ENCODE measurements around the gene XPR1. TPM values are rescaled to one million over a fixed set of nuclear protein-coding genes. Genes with fewer than 3 reads are reported as not detected.
A peak's percentile ranks its signal among the peaks of the same experiment; 100 is the strongest.

XPR1 gene
- total RNA-seq, 1 donor from 2014 or later = 21.4 TPM

GRCh38 chr1:180598333-180598974 lies 33.4 kb upstream of the XPR1 start:
- Mint-ChIP-seq H3K4me3 (ENCODE audit: unreplicated experiment) (no peak overlapping the region), H3K4me1 (ENCODE audit: unreplicated experiment) (peaks cover 8% of the 10 kb centered on the region), H3K36me3 (ENCODE audit: unreplicated experiment) (no peaks in the 10 kb centered on the region), H3K27me3 (ENCODE audit: unreplicated experiment) (peaks cover 12% of the 10 kb centered on the region), H3K27ac (ENCODE audit: unreplicated experiment) (peak overlapping the region; percentile 54), H3K9me3 (ENCODE audit: unreplicated experiment) (no peaks in the 10 kb centered on the region)
- no peak for DNase-seq (ENCODE audit: extremely low spot score, unreplicated experiment)
- TF ChIP-seq, protein P1, sequence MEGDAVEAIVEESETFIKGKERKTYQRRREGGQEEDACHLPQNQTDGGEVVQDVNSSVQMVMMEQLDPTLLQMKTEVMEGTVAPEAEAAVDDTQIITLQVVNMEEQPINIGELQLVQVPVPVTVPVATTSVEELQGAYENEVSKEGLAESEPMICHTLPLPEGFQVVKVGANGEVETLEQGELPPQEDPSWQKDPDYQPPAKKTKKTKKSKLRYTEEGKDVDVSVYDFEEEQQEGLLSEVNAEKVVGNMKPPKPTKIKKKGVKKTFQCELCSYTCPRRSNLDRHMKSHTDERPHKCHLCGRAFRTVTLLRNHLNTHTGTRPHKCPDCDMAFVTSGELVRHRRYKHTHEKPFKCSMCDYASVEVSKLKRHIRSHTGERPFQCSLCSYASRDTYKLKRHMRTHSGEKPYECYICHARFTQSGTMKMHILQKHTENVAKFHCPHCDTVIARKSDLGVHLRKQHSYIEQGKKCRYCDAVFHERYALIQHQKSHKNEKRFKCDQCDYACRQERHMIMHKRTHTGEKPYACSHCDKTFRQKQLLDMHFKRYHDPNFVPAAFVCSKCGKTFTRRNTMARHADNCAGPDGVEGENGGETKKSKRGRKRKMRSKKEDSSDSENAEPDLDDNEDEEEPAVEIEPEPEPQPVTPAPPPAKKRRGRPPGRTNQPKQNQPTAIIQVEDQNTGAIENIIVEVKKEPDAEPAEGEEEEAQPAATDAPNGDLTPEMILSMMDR (IDR thresholded peaks at IDR 0.05) = no peak

- Mint-ChIP-seq H3K27ac (ENCODE audit: unreplicated experiment) (no peak overlapping the region), H3K4me1 (ENCODE audit: unreplicated experiment) (peaks cover 8% of the 10 kb centered on the region), H3K36me3 (ENCODE audit: unreplicated experiment) (no peaks in the 10 kb centered on the region), H3K4me3 (ENCODE audit: unreplicated experiment) (no peak overlapping the region), H3K27me3 (ENCODE audit: unreplicated experiment) (peaks cover 6% of the 10 kb centered on the region), H3K9me3 (ENCODE audit: unreplicated experiment) (no peaks in the 10 kb centered on the region)
- no peak for DNase-seq (ENCODE audit: extremely low spot score, unreplicated experiment)
- TF ChIP-seq, protein P1 (IDR thresholded peaks at IDR 0.05) = no peak
Measured at GRCh38 chr1:180600343-180600742, 31.5 kb upstream of the XPR1 start.

DNA sequence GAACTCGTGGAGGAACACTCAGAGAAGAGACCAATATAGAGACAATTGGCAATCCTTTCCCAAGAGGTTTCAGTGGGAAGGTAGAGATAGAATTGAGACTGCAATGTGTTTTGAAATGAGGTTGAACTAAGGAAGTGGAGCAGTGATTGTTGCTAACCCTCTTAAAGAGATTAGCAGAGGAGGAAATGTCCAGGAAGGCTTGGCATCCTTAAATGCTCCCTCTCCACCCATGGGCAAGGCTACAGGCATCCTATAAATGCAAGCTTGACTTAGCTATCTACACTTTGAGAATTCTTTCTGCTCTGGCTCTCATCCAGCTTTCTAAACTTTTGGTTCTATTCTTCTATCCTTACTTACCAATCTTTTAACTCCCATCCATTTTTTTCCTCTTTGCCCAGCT lies 30.3 kb upstream of the XPR1 start:
- Mint-ChIP-seq H3K36me3 (ENCODE audit: unreplicated experiment) (no peaks in the 10 kb centered on the region), H3K27me3 (ENCODE audit: unreplicated experiment) (peaks cover 4% of the 10 kb centered on the region), H3K27ac (ENCODE audit: unreplicated experiment) (no peak overlapping the region), H3K4me3 (ENCODE audit: unreplicated experiment) (no peak overlapping the region), H3K9me3 (ENCODE audit: unreplicated experiment) (no peaks in the 10 kb centered on the region), H3K4me1 (ENCODE audit: unreplicated experiment) (peaks cover 8% of the 10 kb centered on the region)
- TF ChIP-seq, protein P1 (IDR thresholded peaks at IDR 0.05) = no peak
- DNase-seq (ENCODE audit: extremely low spot score, unreplicated experiment) = no peak

DNA sequence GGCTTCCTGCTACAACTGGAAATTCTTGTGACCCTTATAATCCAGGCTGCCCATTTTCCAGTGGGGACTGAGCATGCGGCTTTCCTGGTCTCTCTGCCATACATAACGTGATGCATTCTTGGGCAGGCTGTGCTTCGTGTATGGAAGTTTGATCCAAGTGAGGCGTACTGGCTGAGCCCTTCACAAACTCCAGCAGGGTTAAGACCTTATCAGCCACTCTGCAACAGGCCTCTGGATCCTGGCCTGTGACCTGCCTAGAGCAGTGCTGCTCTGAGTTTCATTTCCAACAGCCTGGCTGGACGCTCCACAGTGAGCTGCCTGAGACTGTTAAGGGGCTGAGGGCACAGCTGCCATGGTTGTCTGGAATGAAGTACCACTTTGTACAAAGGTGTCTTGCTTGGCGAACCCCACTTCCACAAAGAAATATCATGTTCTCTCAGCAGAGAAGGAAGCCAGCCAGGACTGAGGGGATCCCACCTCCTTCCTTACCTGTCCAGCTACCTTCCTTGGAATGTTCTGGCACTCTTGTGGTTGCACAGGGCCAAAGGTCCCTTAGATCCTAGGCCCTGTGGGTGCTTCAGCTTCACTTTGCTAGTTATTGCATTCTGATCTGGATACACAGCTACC lies 28.5 kb upstream of the XPR1 start:
- no peaks in the 10 kb centered on the region for H3K36me3 Mint-ChIP-seq (ENCODE audit: unreplicated experiment)
- H3K9me3 Mint-ChIP-seq (ENCODE audit: unreplicated experiment) = no peaks in the 10 kb centered on the region
- DNase-seq (ENCODE audit: extremely low spot score, unreplicated experiment) = no peak
- H3K4me1 Mint-ChIP-seq (ENCODE audit: unreplicated experiment) = peaks cover 3% of the 10 kb centered on the region
- no peak overlapping the region for H3K4me3 Mint-ChIP-seq (ENCODE audit: unreplicated experiment)
- TF ChIP-seq, protein P1 (IDR thresholded peaks at IDR 0.05) = no peak
- peaks cover 4% of the 10 kb centered on the region for H3K27me3 Mint-ChIP-seq (ENCODE audit: unreplicated experiment)
- H3K27ac Mint-ChIP-seq (ENCODE audit: unreplicated experiment) = no peak overlapping the region

DNA sequence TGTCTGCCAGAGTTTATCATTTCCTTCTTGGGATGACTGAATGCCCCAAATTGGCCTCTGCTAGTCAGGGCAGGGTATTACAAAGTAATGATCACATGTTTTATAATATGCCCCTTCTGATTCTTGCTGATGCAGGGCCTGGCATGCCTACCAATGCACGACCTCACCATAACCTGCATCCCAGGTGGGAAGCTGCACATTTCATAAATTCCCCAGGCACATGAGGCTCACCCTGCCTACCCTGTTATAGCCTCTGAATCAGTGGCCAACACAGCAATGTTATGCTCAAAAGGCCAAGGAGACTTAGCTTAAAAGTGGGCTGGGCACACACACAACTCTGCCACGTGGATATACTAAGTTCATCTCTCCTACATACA lies 28.0 kb upstream of the XPR1 start:
- DNase-seq (ENCODE audit: extremely low spot score, unreplicated experiment) = no peak
- H3K27ac Mint-ChIP-seq (ENCODE audit: unreplicated experiment) = no peak overlapping the region
- H3K4me1 Mint-ChIP-seq (ENCODE audit: unreplicated experiment) = no peaks in the 10 kb centered on the region
- no peak overlapping the region for H3K4me3 Mint-ChIP-seq (ENCODE audit: unreplicated experiment)
- no peaks in the 10 kb centered on the region for H3K9me3 Mint-ChIP-seq (ENCODE audit: unreplicated experiment)
- no peaks in the 10 kb centered on the region for H3K36me3 Mint-ChIP-seq (ENCODE audit: unreplicated experiment)
- peaks cover 4% of the 10 kb centered on the region for H3K27me3 Mint-ChIP-seq (ENCODE audit: unreplicated experiment)
- TF ChIP-seq, protein P1 (IDR thresholded peaks at IDR 0.05) = no peak
